Measurements from ENCODE around the gene CUX1.
"Not testable (repeated sequence)": the region's sequence is repeated elsewhere in the genome, so short reads cannot be mapped to it uniquely, and the experiment has no call there.

- not testable (repeated sequence) for TF ChIP-seq E2F4 (CRISPR knock-in tag; IDR thresholded peaks at IDR 0.05; ENCODE audit: borderline replicate concordance, low read depth); CTCF (IDR thresholded peaks at IDR 0.05); CREB1 (CRISPR knock-in tag; IDR thresholded peaks at IDR 0.05); TEAD4 (CRISPR knock-in tag; IDR thresholded peaks at IDR 0.05)
Measured at GRCh38 chr7:102051736-102052135, 234.3 kb downstream of the CUX1 start.
